ENCODE data around the gene RNF150. TPM values are rescaled to one million over a fixed set of nuclear protein-coding genes. Genes with fewer than 3 reads are reported as not detected.

RNF150 gene
- total RNA-seq, 1 experiment from 2014 or later, result not detected

DNA sequence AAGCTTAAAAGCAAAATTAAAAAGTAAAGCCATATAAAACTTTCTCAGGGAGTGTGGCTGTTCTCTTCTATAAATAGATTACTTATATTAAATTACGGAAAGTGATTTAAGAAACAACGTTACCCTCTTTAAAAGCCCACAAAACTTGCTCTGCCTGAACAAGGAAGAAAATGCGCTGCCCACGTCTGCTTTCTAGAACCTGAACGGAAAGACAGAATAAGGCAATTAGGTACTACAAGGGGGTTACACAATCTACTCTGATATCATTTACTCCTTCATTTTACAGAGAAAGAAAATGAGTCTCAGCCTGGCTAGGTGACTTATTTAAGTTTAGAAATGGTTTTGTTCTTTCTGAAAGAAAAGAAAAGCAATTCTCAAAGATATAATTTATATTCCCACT lies 147.2 kb downstream of the RNF150 start:
- no peak for DNase-seq (ENCODE audit: low spot score)

DNA sequence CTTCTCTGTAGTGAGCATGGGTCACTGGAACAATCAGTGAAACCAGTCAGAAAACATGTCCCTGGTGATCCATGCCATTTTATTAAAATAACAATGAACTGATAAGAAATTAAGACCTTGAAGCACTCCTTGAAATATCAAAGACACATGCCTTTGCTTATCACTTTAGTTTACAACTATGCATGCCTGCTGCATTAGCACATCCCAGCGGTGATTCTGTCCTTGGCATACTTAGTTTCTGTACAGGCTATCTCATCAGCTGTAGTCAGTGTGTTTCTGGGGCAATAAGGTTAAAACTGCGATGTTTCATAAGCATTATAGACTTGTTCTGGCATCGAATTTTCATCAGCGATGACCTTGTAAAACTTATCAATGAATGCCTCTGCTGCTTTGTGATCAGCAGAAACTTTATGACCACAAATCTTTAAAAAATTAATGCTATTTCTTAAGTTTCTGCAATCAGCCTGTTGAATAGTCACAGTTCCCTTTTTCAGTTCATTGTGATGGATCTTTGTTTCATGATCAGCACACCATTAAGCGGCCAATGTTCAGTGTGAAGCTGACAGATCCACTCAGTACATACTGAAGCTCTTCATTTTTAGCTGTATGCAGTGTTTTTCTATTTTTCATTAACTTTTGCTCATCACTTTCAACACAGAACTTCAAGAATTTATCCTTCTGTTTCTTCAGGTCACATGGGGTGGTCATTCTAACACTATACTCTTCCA lies 150.5 kb downstream of the RNF150 start:
- DNase-seq (ENCODE audit: low spot score), result no peak

DNA sequence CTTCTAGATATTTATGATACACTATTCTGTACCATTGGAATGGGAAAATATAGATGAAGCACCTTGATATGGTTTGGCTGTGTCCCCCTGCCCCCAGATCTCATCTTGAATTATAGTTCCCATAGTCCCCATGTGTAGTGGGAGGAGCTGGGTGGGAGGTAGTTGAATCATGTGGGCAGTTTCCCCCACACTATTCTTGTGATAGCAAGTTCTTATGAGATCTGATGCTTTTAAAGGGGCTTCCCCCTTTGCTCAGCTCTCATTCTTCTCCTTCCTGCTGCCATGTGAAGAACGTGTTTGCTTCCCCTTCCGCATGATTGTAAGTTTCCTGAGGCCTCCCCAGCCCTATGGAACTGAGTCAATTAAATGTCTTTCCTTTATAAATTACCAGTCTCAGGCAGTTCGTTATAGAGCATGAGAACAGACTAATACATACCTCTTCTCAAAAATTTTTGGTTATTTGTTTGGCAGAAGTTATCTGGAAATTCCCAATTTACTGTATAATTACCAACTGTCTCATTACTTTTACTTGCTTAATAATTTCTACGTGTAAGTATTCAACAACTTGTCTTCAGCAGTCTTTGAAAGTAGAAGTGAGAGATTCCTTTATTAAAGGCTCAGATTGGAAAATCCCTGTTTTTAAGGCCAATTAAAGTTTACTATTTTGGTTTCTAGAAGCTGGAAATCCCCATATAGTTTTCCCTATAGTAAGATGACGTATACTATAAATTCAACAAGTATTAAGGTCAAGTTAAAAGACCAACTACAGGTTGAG lies 152.7 kb downstream of the RNF150 start:
- DNase-seq (ENCODE audit: low spot score), result no peak

DNA sequence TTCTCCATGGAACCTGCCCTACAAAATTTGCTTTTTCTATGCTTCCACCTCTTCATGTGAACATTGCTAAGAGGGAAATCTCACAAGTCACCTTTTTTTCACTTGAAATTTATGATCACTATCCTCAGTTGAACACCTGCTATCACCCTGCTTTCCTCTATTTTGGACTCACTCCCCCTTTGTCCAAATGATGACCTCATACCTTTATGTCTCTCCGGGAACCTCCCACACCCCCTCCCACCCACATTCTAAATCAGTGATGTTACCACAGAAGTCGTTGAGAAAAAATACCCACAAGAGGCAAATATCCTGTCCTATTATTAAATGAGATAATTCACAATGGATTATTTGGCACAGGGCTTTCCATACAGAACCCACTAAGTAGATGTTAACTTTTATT lies 156.5 kb downstream of the RNF150 start:
- DNase-seq (ENCODE audit: low spot score), result no peak

DNA sequence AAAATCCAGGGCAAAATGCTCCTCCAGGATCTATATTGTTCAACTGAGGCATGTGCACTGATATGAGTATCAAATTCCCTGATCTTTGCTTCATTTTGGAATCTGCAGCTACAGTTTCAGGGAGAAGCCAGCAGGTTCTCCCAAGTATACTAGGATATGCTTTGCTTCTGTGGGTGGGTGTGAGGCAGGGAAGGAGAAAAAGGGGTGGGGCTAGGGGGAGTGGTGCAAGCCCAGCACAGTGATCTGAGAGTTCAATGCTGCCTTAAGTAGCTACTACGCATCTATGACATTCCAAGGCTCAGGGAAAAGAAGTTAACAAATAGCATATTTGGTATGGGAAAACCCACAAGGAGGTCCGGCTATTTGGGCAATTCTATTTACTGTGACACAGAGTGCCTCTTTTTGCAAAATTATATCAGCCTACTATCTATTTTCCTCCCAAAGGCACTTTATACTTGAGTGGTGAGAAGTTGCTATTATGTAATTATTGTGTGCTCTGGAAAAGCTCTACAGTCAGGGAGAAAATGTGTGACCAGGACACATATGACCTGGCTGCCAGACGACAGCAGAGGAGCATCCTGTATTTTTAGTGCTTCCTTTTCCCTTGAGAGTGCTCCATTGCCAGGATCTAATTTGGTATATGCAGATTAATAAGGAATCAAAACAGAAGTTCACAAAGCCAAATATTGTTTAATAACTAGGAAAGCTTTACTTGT lies 162.0 kb downstream of the RNF150 start:
- no peak for DNase-seq (ENCODE audit: low spot score)

DNA sequence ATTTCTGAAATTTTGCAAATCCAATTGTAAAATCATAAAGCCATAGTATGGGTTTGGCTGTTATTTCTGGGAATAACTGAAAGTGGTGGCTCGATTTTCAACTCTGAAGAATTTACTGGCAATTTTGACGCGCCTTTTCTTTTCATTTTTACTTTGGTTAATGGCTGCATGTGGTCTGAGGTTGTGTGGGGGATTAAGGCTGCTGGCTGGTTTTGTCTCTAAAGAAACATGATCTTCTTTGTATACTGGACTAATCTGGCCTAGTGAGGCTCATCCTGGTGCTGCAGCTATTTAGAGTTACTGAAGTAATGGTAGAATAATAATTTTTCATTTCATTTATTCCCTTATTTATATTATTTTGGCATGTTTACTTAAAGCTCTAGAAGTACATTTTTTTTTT lies 164.0 kb downstream of the RNF150 start:
- DNase-seq (ENCODE audit: low spot score), result no peak

DNA sequence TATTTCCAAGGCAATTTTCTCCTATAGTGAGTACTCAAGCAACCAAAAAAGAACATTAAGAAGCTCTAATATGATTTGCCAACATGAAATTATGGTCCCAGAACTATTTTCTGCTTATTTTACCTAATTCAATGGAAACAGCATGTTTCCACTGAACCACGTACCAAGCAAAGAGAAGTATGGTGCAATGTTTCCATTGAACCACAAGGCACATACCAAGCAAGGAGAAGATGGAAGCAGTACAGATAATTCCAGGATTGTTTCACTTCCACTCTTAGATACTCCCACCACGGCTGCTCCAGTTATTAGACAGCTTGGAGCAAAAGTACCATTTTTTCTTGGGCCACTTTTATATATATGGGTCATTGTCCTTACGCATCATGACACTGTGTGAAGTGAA lies 164.9 kb downstream of the RNF150 start:
- DNase-seq (ENCODE audit: low spot score), result no peak

DNA sequence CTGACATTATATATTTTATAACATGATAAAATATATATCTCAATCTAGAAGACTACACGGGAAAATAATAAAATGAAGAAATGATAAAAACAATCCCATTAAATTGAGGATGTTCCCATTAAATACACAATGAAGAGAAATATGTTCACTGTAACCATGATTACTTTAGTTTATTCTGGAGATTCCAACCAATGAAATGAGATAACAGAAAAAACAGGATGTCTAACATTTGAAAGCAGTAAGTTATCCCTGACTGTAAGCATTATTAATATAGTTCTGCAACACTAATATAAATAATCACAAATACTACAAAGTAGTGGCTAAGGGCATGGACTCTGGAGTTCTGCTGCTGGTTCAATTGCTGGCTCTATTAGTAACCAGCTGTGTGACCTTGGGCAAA lies 169.4 kb downstream of the RNF150 start:
- no peak for DNase-seq (ENCODE audit: low spot score)

DNA sequence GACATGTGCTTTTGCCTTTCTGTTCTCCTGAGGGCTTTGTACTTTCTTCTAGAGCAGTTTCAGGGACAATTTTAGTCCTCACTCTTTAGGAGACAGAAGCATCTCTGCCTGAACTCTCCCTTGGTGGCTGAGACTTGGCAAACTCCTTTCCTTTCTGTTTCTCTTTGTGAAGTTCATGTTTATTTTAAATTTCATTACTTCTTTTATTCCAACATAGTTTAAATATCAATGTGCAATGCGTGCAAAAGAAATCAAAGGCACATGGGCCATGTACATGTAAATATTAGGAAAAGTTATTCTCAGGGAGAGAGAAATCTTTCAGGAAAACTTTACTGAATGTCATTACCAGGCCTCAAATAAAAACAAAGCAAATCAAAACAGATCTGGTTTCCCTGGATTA lies 177.6 kb downstream of the RNF150 start:
- no peak for DNase-seq (ENCODE audit: low spot score)

DNA sequence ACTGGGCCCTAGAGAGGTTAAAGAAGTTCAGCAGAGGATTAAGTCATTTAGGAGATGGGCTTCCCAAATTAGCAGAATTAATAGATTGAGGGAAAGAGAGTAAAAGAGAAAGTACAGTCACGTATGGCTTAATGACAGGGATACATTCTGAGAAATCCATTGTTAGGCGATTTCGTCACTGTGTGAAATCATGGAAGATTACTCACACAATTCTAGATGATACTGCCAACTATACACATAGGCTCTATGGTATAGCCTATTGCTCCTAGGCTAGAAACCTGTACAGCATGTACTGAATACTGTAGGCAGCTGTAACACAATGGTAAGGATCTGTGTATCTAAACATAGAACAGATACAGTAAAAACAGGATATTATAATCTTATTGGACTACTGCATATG lies 180.6 kb downstream of the RNF150 start:
- DNase-seq (ENCODE audit: low spot score), result no peak

DNA sequence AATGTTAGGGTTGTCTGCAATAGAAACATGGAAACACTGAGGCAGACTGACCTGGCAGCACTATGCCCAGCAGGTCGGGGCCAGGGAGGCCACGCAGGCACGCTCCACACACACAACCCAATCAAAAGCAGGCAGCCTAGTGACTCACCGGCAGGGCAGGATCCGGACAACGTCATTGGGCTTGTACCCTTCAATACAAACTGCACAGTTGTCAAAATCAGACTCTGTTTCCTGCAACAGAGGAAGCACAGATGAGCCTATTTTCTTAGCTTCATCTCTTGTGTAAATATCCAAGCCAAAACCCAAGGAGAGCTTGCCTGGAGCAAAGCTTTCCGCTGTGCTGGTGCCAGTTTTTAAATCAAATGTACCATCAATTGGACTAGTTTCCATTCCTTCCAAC lies 185.8 kb downstream of the RNF150 start:
- DNase-seq (ENCODE audit: low spot score), result no peak

DNA sequence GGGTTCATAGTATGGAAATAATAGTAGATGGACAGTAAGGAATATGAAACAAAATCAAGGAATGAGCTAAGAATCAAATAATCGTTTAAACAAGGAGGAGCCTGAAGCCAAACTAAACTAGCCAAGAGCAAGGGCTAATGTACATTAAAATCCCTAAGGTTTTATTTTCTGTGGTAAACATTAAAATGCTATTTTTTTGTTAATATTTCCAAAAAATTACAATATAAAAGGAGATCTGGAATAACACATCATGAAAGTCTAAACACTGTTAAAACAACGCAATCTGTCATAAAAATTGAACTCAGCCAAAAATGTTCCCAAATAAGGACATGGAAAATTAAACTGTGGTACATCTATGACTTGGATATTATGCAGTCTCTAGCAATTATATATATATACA lies 188.2 kb downstream of the RNF150 start:
- DNase-seq (ENCODE audit: low spot score), result no peak

DNA sequence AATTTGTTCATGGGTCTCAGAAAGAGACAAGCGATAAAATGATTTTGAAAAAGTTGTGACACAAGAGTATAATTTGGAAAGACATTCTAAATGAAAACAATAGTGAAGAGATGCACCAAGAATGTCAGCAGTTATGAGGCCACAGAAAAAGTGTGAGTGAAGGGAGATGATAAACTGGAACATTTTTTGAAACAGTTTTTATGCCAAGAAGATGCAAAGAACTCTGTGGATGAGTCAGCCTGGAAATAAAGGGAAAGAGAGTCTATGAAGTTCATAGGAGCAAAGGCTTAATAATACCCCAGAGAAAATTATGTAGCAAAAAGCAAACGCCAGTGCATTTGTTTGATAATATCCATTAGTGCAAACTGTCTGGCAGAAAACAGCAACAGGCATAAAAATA lies 188.7 kb downstream of the RNF150 start:
- DNase-seq (ENCODE audit: low spot score), result no peak

DNA sequence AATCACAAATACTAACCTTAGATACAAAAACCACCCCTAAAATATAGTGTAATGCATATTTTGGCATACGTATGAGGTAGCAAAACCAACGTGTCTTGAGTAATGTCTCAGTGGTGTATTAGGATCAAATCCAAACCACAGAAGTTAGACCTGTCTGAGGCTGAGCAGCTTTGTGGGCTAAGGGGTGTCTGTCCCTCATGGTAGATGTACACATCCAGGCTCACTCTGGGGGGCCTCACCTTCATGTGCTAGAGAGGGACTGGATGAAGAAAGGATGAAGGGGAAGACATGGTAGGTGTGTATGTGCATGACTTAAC lies 189.1 kb downstream of the RNF150 start:
- no peak for DNase-seq (ENCODE audit: low spot score)

DNA sequence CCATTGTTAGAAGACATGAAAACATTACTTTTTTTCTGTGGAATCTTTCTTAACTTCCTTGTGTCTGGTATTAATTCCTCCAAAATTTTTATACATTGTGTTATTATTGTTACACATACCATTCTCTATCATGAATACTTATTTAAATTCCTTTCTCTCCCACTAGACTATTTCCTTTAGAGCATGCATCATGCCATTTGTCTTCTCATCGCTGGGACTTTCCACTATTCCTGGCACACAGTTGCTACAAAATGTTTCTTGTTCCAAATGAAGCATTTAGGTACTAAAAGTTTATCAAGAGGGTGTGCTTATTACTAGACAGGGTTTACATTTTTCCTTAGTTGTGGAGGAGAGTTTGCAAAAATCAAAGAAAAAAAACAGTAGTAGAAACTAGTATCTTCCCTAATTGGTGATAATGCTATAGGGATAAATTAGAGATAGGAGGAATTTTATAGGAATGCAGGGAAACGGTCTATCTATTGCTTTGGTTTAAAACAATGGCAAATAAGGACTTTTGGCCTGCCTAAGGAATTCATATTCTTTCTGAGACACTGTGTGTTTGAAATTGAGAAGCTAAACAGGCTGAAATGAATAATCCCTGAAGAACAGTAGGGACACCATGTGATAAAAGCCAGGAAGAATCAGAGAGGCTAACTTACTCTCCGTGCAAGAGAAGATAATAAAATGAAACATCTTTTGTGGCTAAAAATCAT lies 189.6 kb downstream of the RNF150 start:
- DNase-seq (ENCODE audit: low spot score), result no peak

DNA sequence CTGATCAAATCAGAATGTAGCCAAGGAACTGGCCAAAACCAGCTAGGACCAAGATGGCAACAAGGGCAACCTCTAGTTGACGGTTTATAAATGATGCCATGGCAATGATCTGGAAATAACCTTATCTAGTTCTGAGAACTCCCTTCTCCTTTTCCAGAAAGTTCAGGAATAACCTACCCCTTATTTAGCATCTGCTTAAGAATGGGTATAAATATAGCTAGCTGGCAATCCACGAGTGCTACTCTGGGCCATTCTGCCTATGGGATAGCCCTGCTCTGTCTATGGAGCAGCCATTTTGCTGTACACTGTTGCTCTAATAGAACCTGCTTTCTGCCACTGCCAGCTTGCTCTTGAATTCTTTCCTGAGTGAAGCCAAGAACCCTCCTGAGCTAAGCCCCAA lies 192.7 kb downstream of the RNF150 start:
- no peak for DNase-seq (ENCODE audit: low spot score)

DNA sequence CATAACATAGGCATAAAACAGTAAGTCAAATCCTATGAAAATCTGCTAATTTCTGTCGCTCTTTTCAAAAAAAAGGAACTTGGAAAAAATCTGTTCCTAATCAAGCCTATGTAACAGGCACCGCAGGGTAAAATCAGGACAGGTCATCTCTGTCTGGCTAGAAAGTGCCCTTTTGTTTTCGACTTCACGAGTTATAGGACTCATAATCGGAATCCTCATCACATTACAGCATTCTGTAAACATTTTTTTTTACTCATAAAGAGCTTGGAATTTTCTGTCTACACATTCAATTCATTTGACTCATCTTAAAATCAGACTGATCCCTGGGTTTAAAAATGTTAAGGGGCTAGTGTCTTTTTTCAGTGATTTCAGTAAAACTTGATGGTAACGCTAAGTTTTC lies 195.4 kb downstream of the RNF150 start:
- no peak for DNase-seq (ENCODE audit: low spot score)

DNA sequence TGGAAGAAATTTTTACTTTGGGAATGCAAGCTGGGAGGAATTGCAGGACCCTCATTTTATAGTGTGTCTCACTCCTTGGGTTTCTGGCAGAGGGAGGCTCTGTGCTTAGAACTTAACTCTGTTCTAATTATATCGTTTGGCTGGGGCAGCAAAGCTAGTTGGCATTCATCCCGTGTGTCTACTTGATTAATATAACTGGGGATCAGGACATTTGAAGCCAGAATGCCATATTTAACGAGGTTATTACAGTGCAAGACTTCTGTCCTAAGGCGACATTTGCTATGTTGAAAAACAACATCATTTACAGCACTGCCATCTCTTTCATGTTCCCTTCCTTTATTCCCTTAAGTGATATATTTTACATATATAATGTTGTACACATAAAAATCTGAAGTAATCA lies 198.0 kb downstream of the RNF150 start:
- DNase-seq (ENCODE audit: low spot score), result no peak

DNA sequence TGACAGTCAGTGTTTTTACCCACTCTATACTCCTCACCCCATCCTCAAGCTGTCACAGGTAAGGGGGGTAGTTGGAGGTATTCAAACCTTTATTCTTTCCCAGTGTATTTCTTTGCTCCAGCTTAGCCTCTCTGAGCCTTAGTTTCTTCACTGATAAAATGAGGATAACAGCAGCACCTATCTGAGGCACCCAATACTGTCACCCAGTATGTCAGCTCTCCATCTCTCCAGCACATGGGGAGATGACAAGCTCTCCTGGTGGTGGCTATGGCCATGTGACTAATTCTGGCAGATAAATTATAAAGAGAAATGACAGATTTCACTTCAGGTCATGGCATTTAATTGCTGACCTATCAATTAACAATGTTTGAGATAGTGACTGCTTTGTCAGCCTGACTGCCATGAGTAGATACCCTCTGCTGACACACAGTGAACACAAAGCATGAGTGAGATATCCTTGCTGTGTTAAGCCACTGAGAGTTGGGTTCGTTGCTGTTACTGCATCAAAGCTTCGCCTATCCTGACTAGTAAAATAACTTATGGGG lies 200.7 kb downstream of the RNF150 start:
- DNase-seq (ENCODE audit: low spot score), result no peak

DNA sequence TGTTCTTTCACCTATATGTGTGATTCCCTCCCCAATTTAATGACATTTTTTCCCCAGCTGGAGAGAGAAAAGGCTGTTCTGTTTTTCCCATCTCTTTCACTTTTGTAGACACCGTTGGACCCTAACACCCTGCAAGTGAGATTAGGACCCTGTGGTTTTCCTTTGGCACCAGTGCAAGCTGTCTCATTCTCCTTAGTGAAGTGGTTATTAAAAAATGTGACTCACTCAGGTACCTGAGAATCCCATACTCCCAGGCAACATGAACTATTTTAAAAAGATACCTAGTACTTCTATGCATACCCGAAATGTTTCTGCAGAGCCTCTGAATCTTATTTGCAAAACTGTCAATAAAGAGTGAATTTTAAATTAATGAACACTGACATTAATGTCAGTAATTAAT lies 201.4 kb downstream of the RNF150 start:
- DNase-seq (ENCODE audit: low spot score), result no peak

DNA sequence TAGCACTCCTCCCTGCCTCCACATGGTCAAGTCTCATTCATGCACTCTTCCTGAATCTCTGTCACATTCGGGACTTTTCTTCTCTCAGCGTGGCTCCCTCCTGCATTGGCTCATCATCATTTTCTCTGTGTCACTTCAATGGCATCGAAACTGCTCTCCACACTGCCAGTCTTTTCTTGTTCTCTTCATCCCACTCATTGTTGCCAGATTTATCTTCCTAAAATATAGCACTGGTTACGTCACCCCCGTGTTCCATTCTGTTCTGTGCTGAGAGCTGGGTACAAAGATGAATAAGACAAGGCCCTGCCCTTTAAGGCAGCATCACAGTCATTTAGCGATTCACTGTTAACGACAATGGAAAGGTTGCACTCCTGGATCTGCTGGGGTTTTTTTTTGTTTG lies 202.7 kb downstream of the RNF150 start:
- DNase-seq (ENCODE audit: low spot score), result no peak

DNA sequence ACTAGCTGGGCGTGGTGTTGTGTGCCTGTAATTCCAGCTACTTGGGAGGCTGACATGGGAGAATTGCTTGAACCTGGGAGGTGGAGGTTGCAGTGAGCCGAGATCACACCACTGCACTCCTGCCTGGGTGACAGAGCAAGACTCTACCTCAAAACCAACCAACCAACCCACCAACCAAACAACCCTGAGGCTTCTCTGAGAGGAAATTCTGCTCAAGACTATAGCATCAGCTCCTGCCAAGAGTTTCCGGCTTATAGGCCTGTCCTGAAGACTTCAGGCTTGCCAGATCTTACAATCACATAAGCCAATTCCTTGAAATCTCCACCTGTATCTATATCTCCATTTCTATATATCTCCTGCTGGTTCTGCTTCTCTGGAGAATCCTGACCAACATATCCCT lies 203.3 kb downstream of the RNF150 start:
- no peak for DNase-seq (ENCODE audit: low spot score)

Measured in HT-29 (cell line).